ENCODE measurements around the gene MGAT2.
"Not testable (repeated sequence)": the region's sequence is repeated elsewhere in the genome, so short reads cannot be mapped to it uniquely, and the experiment has no call there.

Gene MGAT2

GRCh38 chr14:49612671-49613070 lies 7.9 kb upstream of the MGAT2 start:
- no peak for DNase-seq (ENCODE audit: low spot score)

DNA sequence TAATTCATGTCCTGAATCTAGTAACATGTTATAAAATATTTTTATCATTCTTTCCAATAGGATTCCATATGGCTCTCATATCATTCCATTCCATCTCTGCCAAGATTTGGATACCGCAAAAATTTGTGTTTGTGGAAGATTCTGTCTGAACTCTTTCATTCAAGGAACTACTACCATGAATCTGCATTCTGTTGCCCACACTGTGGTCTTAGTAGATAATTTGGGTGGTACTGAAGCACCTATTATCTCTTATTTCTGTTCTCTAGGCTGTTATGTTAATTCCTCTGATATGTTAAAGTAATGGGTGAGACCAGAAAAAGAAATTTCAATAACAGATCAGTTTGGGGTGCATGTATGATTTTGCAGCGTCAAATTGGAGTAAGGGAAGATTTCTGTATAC lies 6.4 kb upstream of the MGAT2 start:
- no peak for DNase-seq (ENCODE audit: low spot score)

DNA sequence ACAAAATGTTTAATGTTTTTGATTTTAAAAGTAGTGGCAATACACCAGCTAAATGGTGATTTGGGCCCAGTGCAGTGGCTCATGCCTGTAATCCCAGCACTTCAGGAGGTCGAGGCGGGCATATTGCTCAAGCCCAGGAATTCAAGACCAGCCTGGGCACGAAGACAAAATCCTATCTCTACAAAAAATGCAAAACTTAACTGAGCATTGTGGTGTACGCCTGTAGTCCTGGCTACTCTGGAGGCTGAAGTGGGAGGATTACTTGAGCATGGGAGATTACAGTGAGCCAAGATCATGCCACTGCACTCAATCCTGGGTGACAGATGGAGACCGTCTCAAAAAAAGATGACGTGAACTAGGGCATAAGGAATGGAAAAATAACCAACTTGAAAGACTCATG lies 4.8 kb upstream of the MGAT2 start:
- no peak for DNase-seq (ENCODE audit: low spot score)

- no peak for DNase-seq (ENCODE audit: low spot score)
Measured at GRCh38 chr14:49617852-49618519, 2.6 kb upstream of the MGAT2 start.

- DNase-seq (ENCODE audit: low spot score) = not testable (repeated sequence)
Measured at GRCh38 chr14:49619273-49619672, 1.3 kb upstream of the MGAT2 start.

DNA sequence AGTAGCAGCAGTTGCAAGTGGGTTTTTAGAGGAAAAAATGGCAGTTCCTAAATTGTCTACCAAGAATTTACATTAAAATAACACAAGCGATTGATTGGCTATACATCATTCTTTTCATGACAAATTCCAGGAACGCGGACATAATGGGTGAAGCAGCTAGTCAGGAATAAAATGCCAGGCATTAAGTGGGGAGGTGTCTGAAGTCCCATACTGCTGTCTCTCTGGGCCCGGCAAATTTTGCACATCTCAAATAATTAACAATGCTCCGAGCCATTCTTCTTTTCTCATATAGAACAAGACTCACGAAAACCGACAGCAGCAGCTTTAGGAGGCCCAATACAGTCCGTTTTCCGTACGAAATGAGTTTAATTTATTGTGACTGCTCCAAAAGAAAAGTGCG lies 869 bp upstream of the MGAT2 start:
- no peak for DNase-seq (ENCODE audit: low spot score)

DNA sequence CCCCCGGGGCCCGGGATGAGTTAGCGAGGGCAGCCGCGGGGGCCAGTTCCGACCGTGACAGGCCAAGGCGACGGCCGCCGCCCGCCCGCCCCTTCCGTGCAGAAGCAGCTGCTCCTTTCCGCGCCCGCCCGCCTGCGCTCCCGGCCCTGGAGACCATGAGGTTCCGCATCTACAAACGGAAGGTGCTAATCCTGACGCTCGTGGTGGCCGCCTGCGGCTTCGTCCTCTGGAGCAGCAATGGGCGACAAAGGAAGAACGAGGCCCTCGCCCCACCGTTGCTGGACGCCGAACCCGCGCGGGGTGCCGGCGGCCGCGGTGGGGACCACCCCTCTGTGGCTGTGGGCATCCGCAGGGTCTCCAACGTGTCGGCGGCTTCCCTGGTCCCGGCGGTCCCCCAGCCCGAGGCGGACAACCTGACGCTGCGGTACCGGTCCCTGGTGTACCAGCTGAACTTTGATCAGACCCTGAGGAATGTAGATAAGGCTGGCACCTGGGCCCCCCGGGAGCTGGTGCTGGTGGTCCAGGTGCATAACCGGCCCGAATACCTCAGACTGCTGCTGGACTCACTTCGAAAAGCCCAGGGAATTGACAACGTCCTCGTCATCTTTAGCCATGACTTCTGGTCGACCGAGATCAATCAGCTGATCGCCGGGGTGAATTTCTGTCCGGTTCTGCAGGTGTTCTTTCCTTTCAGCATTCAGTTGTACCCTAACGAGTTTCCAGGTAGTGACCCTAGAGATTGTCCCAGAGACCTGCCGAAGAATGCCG lies 699 bp downstream of the MGAT2 start:
- no peak for DNase-seq (ENCODE audit: low spot score)

DNA sequence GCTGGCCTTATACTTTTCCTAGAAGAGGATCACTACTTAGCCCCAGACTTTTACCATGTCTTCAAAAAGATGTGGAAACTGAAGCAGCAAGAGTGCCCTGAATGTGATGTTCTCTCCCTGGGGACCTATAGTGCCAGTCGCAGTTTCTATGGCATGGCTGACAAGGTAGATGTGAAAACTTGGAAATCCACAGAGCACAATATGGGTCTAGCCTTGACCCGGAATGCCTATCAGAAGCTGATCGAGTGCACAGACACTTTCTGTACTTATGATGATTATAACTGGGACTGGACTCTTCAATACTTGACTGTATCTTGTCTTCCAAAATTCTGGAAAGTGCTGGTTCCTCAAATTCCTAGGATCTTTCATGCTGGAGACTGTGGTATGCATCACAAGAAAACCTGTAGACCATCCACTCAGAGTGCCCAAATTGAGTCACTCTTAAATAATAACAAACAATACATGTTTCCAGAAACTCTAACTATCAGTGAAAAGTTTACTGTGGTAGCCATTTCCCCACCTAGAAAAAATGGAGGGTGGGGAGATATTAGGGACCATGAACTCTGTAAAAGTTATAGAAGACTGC lies 1.5 kb downstream of the MGAT2 start:
- no peak for DNase-seq (ENCODE audit: low spot score)

DNA sequence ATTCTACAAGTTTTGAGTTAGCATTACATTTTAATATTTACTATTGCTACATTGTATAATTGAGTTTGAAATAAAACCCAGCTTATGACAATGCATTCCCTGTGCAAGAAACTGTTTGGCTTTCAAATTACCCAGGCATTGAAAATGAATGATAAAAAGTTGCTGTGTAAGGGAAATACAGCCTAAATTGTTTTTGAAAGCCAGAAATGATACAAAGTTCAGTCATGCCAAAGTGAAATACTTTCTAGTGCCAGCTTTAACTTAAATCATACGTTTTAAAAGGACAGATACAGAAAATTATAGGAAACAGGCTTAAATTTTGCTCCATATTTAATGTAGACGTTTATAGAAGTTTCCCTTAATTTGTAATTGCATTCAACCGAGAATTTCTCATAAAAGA lies 2.8 kb downstream of the MGAT2 start:
- no peak for DNase-seq (ENCODE audit: low spot score)

DNA sequence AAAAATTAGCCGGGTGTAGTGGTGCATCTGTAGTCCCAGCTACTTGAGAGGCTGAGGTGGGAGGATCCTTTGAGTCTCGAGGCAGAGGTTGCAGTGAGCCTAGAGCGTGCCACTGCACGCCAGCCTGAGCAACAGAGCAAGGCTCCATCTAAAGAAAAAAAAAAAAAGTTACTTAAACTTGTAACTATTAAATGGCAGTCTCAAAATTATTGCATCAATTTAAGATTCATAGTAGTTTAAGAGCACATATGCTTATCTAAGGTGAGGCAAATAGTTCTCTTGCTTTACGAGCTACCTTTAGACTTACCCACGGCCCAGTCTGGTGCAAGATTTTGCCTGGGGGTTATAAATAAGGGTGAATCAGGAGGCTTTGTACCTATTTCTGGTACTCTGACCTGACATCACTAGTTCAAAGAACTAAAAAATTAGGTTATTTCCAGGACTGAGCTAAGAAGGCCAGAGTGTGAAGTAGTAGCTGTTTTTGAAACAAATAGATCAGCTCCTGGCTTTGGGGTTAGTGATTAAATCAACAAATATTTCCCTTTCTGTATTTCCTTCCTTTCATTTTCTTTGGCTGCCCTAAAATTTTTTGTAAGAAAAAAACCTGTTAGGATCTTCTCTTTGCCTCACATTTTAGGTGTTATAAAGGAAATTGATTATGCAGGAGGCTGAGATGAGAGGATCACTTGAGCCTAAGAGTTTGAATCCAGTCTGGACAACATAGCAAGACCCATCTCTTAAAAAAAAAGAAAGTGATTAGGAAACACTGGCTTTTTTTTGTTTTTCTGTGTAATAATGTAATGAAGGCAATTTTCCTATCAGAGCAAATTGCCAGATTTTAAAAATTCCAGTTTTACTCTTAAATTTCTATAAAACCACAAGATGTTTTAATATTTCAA lies 3.6 kb downstream of the MGAT2 start:
- DNase-seq (ENCODE audit: low spot score) = no peak

- DNase-seq (ENCODE audit: low spot score) = peak; percentile 77
Measured at GRCh38 chr14:49633640-49634546, 13.3 kb downstream of the MGAT2 start.

GRCh38 chr14:49634547-49635334 lies 14.1 kb downstream of the MGAT2 start, which contains the start of gene DNAAF2:
Gene DNAAF2 (minus strand): TSS chr14:49635244. CDS start chr14:49635149, 95 bp downstream.
- DNase-seq (ENCODE audit: low spot score) = peak; percentile 29

DNA sequence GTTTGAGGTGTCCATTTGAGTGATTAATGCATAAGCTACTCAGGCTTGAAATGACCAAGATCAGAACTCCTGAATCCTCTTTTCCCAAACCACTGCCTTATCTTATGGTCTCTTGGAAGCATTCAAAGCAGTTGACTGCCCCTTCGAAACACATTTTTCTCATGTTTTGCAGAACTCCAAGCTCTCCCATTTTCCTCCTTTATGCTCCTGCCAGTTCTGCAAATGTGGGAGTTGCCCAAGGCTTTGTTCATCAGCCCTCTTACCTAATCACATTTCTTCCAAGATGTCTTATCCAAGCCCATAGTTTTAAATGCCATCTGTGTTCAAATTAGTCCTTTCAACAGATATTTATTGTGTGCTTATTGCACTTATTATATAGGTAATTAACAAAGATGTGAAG lies 16.3 kb downstream of the MGAT2 start:
- no peak for DNase-seq (ENCODE audit: low spot score)

GRCh38 chr14:49637534-49638078 lies 17.0 kb downstream of the MGAT2 start:
- DNase-seq (ENCODE audit: low spot score) = no peak

- no peak for DNase-seq (ENCODE audit: low spot score)
Measured at GRCh38 chr14:49640540-49641417, 20.2 kb downstream of the MGAT2 start.

DNA sequence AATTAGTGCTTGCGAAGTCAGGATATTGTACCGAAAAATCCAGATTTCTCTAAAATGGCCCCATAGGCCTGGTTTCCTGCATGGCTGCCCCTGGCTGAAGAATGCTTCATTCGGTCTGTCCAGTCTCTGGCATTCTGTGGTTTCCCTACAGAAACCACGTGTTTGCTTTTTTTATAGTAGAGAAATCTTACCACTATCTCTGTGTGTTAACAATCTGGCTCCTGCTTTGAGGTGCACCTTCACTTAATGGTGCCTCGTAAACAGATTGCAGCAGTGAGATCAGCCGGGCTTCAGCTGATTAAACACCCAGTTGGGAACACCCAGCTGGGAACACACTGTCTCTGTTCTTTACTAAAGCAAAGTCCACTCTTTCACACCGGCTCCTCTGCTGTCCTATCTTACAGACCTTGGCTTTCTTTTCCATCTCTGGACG lies 21.1 kb downstream of the MGAT2 start:
- DNase-seq (ENCODE audit: low spot score) = peak; percentile 52

DNA sequence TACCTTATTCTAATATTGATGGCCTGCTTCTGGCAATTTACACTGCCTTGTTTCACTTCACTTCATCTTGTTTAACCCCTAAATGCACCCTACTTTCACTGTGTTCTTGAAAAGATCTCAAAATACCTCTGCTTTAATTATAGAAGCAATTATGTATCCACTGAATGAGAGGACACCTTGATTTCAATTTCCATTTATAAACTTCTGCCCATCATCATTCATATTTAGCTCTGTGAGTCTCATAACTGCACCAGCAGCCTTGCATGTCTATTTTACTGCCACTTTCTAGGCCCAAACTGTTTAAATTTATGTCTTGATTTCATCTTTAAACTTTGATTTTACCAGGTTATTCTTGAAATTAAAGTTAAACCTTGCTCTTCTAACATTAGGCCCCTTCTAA lies 21.6 kb downstream of the MGAT2 start:
- no peak for DNase-seq (ENCODE audit: low spot score)

GRCh38 chr14:49653508-49653907 lies 32.9 kb downstream of the MGAT2 start:
- DNase-seq (ENCODE audit: low spot score) = no peak

DNA sequence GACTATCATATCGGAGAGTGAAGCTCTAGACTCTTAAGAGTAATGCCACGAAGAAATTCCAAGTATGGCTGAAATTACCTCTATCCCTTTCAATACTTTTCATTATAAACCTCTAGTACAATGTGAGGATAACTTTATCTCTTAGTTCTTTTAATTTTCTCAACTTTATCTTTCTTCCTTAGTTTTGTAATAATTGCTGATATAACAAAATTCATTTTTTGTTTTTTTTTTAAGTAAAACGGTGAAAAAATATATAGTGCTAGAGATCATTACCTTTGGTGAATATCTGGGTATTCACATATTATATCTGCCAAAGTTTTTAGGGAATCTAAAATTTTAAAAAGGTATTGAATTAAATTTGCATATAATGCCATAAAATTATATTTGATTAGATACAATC lies 33.9 kb downstream of the MGAT2 start:
- no peak for DNase-seq (ENCODE audit: low spot score)
